Coronary artery (tissue), 2 donors: ENCODE data around the gene TMEM129.

Experiments
- DNase-seq: peaks from one replicate; pipeline ENCODE4 v3.0.0-alpha.2; 2017; ENCODE audit warnings: low spot score
- H3K27ac ChIP-seq, 2 donors: fragments of 200-600 bp; sonication (generic); one replicate each; pipeline ENCODE4 v1.5.1; 2016 to 2019
- H3K4me3 ChIP-seq: fragments of 200-600 bp; sonication (generic); 2 replicates; pipeline ENCODE4 v1.5.1; 2016; ENCODE audit warnings: mild to moderate bottlenecking, moderate library complexity
- TF ChIP-seq, protein P1 (sequence below): fragments of 200-600 bp; sonication (generic); IDR thresholded peaks from one replicate; pipeline ENCODE4 v1.5.1; 2019; ENCODE audit warnings: antibody characterized with exemption

TMEM129 gene

GRCh38 chr4:1743975-1744374, 22.9 kb upstream of the TMEM129 start:
- no peak overlapping the region for H3K4me3 ChIP-seq
- H3K27ac ChIP-seq: no peak overlapping the region
- TF ChIP-seq, protein P1, sequence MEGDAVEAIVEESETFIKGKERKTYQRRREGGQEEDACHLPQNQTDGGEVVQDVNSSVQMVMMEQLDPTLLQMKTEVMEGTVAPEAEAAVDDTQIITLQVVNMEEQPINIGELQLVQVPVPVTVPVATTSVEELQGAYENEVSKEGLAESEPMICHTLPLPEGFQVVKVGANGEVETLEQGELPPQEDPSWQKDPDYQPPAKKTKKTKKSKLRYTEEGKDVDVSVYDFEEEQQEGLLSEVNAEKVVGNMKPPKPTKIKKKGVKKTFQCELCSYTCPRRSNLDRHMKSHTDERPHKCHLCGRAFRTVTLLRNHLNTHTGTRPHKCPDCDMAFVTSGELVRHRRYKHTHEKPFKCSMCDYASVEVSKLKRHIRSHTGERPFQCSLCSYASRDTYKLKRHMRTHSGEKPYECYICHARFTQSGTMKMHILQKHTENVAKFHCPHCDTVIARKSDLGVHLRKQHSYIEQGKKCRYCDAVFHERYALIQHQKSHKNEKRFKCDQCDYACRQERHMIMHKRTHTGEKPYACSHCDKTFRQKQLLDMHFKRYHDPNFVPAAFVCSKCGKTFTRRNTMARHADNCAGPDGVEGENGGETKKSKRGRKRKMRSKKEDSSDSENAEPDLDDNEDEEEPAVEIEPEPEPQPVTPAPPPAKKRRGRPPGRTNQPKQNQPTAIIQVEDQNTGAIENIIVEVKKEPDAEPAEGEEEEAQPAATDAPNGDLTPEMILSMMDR: no peak
- no peak for DNase-seq

GRCh38 chr4:1743551-1743950, 22.4 kb upstream of the TMEM129 start:
- TF ChIP-seq, protein P1: no peak
- no peak for DNase-seq
- Histone ChIP-seq H3K27ac (no peak overlapping the region), H3K4me3 (no peak overlapping the region)

DNA sequence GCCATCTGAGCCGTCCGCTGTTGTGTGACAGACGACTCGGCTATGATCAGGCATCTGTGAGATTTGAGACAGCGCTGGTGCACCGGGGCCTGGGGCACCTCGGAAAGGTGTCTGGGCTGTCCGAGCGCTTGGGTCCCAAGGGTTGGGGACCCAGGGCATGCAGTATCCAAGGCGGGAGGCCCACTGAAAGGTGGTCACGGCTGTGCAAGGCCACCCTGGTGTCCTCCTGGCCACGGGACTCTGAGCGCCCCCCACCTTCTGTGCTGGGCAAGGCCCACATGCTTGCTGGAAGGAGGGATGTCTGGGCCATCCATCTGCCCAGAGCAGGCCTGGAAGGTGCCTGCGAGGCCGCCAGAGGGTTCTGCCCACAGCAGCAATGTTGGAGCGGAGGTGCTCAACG, 20.1 kb upstream of the TMEM129 start:
- no peak for DNase-seq
- TF ChIP-seq, protein P1: no peak
- Histone ChIP-seq H3K27ac (no peak overlapping the region), H3K4me3 (no peak overlapping the region)

- no peak for DNase-seq
- TF ChIP-seq, protein P1: no peak
- Histone ChIP-seq H3K4me3 (no peak overlapping the region), H3K27ac (no peak overlapping the region)
These were observed 19.0 kb upstream of the TMEM129 start for GRCh38 chr4:1740021-1740545.

DNA sequence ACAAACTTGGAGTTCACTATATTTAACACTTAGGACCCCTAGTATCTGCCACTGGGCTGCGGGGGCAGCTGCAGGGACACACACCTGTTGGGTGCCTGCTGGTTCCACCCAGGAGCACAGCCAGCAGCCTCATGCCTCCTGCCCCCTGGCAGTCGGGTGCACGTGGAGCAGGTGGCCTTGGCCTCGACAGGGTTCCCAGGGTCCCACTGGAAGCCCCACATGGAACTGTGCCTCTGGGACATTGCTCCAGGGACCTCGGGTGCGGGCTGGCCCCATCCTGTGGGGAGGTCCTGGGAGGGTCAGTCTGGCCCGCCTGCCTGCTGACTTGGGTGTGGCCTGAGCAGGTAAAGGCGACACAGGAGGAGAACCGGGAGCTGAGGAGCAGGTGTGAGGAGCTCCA, 18.2 kb upstream of the TMEM129 start:
- TF ChIP-seq, protein P1: no peak
- no peak overlapping the region for H3K4me3 ChIP-seq

DNA sequence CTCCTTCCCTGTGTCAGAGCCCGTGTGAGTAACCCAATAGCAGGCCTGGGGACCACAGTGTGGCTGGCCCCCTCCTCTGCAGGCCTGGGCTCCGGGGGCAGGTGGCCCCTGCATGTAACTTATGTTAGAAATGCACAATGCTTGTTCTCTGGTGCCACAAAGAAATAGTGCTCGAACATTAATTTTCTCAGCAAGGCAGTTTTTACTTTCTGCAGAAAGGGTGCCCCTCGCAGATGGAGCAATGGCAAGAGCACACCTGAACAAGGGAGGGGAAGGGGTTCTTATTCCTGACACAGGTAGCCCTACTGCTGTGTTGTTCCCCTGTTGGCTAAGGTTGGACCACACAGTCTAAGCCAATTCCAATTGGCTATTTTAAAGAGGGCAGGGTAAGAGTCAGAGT, 17.3 kb upstream of the TMEM129 start:
- no peak for DNase-seq
- Histone ChIP-seq H3K4me3 (no peak overlapping the region), H3K27ac (no peak overlapping the region)
- TF ChIP-seq, protein P1: no peak

More for the DNA sequence above, 18.2 kb upstream of the TMEM129 start:
- DNase-seq: no peak
- H3K27ac ChIP-seq: no peak overlapping the region

GRCh38 chr4:1737666-1738065, 16.5 kb upstream of the TMEM129 start:
- TF ChIP-seq, protein P1: no peak

More at GRCh38 chr4:1737666-1738065, 16.5 kb upstream of the TMEM129 start:
- H3K27ac ChIP-seq: no peak overlapping the region
- no peak for DNase-seq
- no peak overlapping the region for H3K4me3 ChIP-seq
